ENCODE measurements around the gene FNDC3A. TPM values are rescaled to one million over a fixed set of nuclear protein-coding genes. Genes with fewer than 3 reads are reported as not detected.

FNDC3A gene
- total RNA-seq, 3 donors from 2014 or later (not counting 1 experiment from before 2014, with no cell fraction given), result 38.3 to 46.0 (median 41.5) TPM

- no peak for DNase-seq
- Histone ChIP-seq H3K4me1 (ENCODE audit: control insufficient read depth, insufficient read depth, low read length) (no peaks in the 10 kb centered on the region), H3K27me3 (ENCODE audit: control insufficient read depth, insufficient read depth, low read length) (no peaks in the 10 kb centered on the region), H3K9me3 (ENCODE audit: control insufficient read depth, insufficient read depth, low read length) (no peaks in the 10 kb centered on the region), H3K27ac (ENCODE audit: low read length) (no peak overlapping the region), H3K36me3 (ENCODE audit: control insufficient read depth, insufficient read depth, low read length) (no peaks in the 10 kb centered on the region), H3K4me3 (ENCODE audit: low read length) (no peak overlapping the region)
- H3K27ac Mint-ChIP-seq, result no peak overlapping the region
- WGBS (ENCODE audit: insufficient coverage), result 100% methylated on average over 1 of the region's 1 CpG
- intact Hi-C loops (cut with micrococcal nuclease), result no loop called here
- H3K4me1 Mint-ChIP-seq, result peaks cover 17 to 31% of the 10 kb centered on the region in 2 donors
- no peaks in the 10 kb centered on the region for H3K27me3 Mint-ChIP-seq (ENCODE audit: low read depth in 2 of 2)
- H3K4me3 Mint-ChIP-seq, result no peak overlapping the region
- H3K36me3 Mint-ChIP-seq, result no peaks in the 10 kb centered on the region
- no peaks in the 10 kb centered on the region for H3K9me3 Mint-ChIP-seq
- TF ChIP-seq, protein P1, sequence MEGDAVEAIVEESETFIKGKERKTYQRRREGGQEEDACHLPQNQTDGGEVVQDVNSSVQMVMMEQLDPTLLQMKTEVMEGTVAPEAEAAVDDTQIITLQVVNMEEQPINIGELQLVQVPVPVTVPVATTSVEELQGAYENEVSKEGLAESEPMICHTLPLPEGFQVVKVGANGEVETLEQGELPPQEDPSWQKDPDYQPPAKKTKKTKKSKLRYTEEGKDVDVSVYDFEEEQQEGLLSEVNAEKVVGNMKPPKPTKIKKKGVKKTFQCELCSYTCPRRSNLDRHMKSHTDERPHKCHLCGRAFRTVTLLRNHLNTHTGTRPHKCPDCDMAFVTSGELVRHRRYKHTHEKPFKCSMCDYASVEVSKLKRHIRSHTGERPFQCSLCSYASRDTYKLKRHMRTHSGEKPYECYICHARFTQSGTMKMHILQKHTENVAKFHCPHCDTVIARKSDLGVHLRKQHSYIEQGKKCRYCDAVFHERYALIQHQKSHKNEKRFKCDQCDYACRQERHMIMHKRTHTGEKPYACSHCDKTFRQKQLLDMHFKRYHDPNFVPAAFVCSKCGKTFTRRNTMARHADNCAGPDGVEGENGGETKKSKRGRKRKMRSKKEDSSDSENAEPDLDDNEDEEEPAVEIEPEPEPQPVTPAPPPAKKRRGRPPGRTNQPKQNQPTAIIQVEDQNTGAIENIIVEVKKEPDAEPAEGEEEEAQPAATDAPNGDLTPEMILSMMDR (IDR thresholded peaks at IDR 0.05), result no peak
- no peak for ATAC-seq
These were observed 77.5 kb downstream of the FNDC3A start for GRCh38 chr13:49053215-49053614.

DNA sequence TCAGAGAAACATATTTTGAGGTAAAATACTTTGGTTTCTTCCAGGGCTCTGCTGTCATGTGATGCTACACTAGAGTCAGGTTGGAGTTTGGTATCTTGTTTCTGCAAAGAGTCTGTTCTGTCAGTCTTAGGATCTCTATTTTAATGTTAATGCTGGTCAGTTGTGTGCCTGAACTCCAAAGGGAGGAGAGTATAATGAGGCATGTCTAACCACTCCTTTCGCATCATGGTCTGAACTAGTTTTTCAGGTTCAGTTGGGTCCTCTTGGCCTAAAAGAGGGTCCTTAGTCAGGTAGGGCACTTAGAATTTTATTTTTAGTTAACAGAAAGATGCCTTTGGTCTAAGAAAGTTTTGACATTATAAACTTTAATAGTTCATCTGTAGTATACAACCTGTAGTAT is 78.2 kb downstream of the FNDC3A start:
- no peak overlapping the region for H3K4me3 Mint-ChIP-seq
- Histone ChIP-seq H3K27me3 (ENCODE audit: control insufficient read depth, insufficient read depth, low read length) (no peaks in the 10 kb centered on the region), H3K4me3 (ENCODE audit: low read length) (no peak overlapping the region), H3K9me3 (ENCODE audit: control insufficient read depth, insufficient read depth, low read length) (no peaks in the 10 kb centered on the region), H3K4me1 (ENCODE audit: control insufficient read depth, insufficient read depth, low read length) (no peaks in the 10 kb centered on the region), H3K27ac (ENCODE audit: low read length) (no peak overlapping the region), H3K36me3 (ENCODE audit: control insufficient read depth, insufficient read depth, low read length) (no peaks in the 10 kb centered on the region)
- H3K9me3 Mint-ChIP-seq, result no peaks in the 10 kb centered on the region
- no peaks in the 10 kb centered on the region for H3K36me3 Mint-ChIP-seq
- intact Hi-C loops (cut with micrococcal nuclease), result no loop called here
- WGBS (ENCODE audit: insufficient coverage), result 100% methylated on average over 1 of the region's 1 CpG
- TF ChIP-seq, protein P1 (IDR thresholded peaks at IDR 0.05), result no peak
- no peak overlapping the region for H3K27ac Mint-ChIP-seq
- ATAC-seq (no peak), DNase-seq (no peak)
- H3K4me1 Mint-ChIP-seq, result peaks cover 14 to 25% of the 10 kb centered on the region in 2 donors
- no peaks in the 10 kb centered on the region for H3K27me3 Mint-ChIP-seq (ENCODE audit: low read depth in 2 of 2)

GRCh38 chr13:49055021-49055420 is 79.3 kb downstream of the FNDC3A start:
- no peaks in the 10 kb centered on the region for H3K27me3 Mint-ChIP-seq (ENCODE audit: low read depth in 2 of 2)
- H3K27ac ChIP-seq (ENCODE audit: low read length), result no peak overlapping the region
- TF ChIP-seq, protein P1 (IDR thresholded peaks at IDR 0.05), result no peak
- no peak overlapping the region for H3K4me3 Mint-ChIP-seq
- H3K36me3 Mint-ChIP-seq, result no peaks in the 10 kb centered on the region
- DNase-seq, result no peak
- peaks cover 15 to 16% of the 10 kb centered on the region in 2 donors for H3K4me1 Mint-ChIP-seq
- H3K36me3 ChIP-seq (ENCODE audit: control insufficient read depth, insufficient read depth, low read length), result no peaks in the 10 kb centered on the region
- ATAC-seq, result no peak
- no peaks in the 10 kb centered on the region for H3K27me3 ChIP-seq (ENCODE audit: control insufficient read depth, insufficient read depth, low read length)
- H3K4me1 ChIP-seq (ENCODE audit: control insufficient read depth, insufficient read depth, low read length), result no peaks in the 10 kb centered on the region
- no peaks in the 10 kb centered on the region for H3K9me3 Mint-ChIP-seq
- H3K4me3 ChIP-seq (ENCODE audit: low read length), result no peak overlapping the region
- H3K27ac Mint-ChIP-seq, result no peak overlapping the region
- H3K9me3 ChIP-seq (ENCODE audit: control insufficient read depth, insufficient read depth, low read length), result no peaks in the 10 kb centered on the region
- intact Hi-C loops (cut with micrococcal nuclease), result no loop called here
- WGBS (ENCODE audit: insufficient coverage), result 91% methylated on average over 4 of the region's 4 CpGs

DNA sequence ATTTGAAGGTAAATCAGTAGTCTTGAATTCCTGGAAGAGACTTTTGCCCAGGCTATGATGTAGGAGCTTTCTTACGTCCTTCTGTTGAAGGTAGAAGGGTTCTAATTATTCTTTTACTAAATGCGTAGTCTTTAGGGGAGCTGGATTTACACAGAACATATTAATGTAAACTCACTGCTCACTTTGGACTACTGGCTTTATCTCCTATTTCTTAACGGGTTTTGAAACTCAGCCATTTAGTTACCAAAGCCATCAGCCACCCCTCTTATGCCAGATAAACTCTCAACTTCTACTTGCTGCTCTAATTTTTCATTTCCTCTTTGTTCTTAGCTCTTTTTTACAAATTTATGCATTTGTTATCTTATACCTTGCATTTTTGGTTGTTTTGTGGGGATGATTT is 81.5 kb downstream of the FNDC3A start:
- Histone ChIP-seq H3K9me3 (ENCODE audit: control insufficient read depth, insufficient read depth, low read length) (no peaks in the 10 kb centered on the region), H3K27me3 (ENCODE audit: control insufficient read depth, insufficient read depth, low read length) (no peaks in the 10 kb centered on the region), H3K36me3 (ENCODE audit: control insufficient read depth, insufficient read depth, low read length) (no peaks in the 10 kb centered on the region), H3K4me1 (ENCODE audit: control insufficient read depth, insufficient read depth, low read length) (no peaks in the 10 kb centered on the region), H3K4me3 (ENCODE audit: low read length) (no peak overlapping the region), H3K27ac (ENCODE audit: low read length) (no peak overlapping the region)
- DNase-seq (no peak), ATAC-seq (no peak)
- WGBS (ENCODE audit: insufficient coverage), result 84% methylated on average over 1 of the region's 3 CpGs
- Mint-ChIP-seq H3K4me1 (peaks cover 8 to 15% of the 10 kb centered on the region in 2 donors), H3K4me3 (no peak overlapping the region), H3K9me3 (no peaks in the 10 kb centered on the region), H3K27ac (no peak overlapping the region), H3K36me3 (no peaks in the 10 kb centered on the region), H3K27me3 (ENCODE audit: low read depth in 2 of 2) (no peaks in the 10 kb centered on the region)
- intact Hi-C loops (cut with micrococcal nuclease), result no loop called here
- TF ChIP-seq, protein P1 (IDR thresholded peaks at IDR 0.05), result no peak

Measured in natural killer cell (primary cell).